ENCODE measurements around the gene TOX2.

DNA sequence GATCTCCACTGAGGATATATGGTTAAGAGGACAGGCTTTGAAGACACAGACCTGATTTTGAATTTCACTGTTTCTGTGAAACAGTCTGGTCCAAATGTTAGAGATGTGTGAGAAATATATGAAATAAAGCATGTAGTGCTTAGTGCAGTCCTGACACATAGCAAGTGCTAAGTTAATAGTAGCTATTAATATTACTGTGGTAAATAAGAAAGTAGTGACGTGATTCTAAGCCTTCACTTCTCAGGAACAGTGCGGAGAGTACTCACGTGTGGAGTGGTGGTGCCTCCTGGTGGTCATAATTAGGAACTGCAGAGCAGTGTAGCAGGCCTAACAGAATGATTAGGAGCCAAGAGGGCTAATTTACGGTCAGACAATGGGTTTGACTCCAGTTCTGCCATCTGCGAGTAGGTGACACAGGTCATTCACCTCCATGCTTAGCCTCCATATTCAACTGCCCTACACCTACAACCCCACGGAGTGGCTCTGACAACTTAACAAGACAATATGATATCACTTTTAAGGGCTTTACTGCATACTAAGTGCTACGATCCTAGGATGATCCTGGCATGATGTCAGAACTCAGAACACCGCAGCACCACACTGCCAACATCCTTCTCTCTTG, 166.1 kb downstream of the TOX2 start:
- TF ChIP-seq CTCF (conservative IDR thresholded peaks at IDR 0.05; ENCODE audit: low read depth, low read length) (peak; percentile 99), MXI1 (IDR thresholded peaks at IDR 0.05; ENCODE audit: borderline replicate concordance, low read depth, low read length) (no peak), FOS (IDR thresholded peaks at IDR 0.05; ENCODE audit: low read depth, low read length) (no peak), POLR2A (IDR thresholded peaks at IDR 0.05; ENCODE audit: low read depth, low read length) (0 out of 2 replicates have a peak, but pooled peaks have one; percentile 30), RFX5 (IDR thresholded peaks at IDR 0.05; ENCODE audit: low read depth, low read length) (no peak), RAD21 (IDR thresholded peaks at IDR 0.05; ENCODE audit: low read length) (peak; percentile 100), BHLHE40 (IDR thresholded peaks at IDR 0.05; ENCODE audit: low read depth, low read length) (peak; percentile 81)
- TF ChIP-seq, protein P1, sequence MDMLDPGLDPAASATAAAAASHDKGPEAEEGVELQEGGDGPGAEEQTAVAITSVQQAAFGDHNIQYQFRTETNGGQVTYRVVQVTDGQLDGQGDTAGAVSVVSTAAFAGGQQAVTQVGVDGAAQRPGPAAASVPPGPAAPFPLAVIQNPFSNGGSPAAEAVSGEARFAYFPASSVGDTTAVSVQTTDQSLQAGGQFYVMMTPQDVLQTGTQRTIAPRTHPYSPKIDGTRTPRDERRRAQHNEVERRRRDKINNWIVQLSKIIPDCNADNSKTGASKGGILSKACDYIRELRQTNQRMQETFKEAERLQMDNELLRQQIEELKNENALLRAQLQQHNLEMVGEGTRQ (IDR thresholded peaks at IDR 0.05; ENCODE audit: low read depth, low read length), result no peak

All from IMR-90 (cell line).